Glomerular endothelial cell (primary cell): ENCODE results near the gene TEX51. TPM values are rescaled to one million over a fixed set of nuclear protein-coding genes. Genes with fewer than 3 reads are reported as not detected.

ENCODE experiments used
- DNase-seq: peaks from one replicate; pipeline ENCODE4 v3.0.0-alpha.2; 2011; ENCODE audit warnings: low read depth, low spot score; ENCODE audit errors: extremely low read depth
- total RNA-seq: library from RNA; depleted of rRNA; stranded (reverse); fragments of >200 nt; gene quantifications from 2 replicates; pipeline ENCODE4 v1.2.3, GENCODE V29; 2015

Gene TEX51
- total RNA-seq, 1 donor from 2014 or later = not detected

- no peak for DNase-seq
Measured at GRCh38 chr2:126877861-126878565, 20.7 kb upstream of the TEX51 start.

DNA sequence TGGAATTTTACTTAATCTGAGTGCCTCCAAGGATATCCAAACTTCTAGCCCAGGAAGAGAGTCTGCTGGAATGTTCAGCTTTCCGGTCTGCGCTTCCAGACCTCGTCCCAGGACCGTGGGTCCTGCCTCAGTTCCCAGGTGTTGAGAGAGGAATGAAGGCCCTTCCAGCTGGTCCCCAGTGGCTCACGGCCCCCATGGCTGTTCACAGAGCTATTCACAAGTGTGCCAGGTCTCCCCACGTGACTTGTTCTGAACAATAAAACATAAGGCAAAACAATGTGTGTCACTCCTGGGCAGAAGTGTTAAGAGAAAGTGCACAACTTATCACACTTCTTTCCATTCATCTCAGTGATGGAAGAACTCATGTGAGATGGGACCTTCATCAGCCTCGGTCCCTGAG lies 20.1 kb upstream of the TEX51 start:
- no peak for DNase-seq

- no peak for DNase-seq
Measured at GRCh38 chr2:126879348-126880298, 19.1 kb upstream of the TEX51 start.

GRCh38 chr2:126880324-126880723 lies 18.4 kb upstream of the TEX51 start:
- no peak for DNase-seq

DNA sequence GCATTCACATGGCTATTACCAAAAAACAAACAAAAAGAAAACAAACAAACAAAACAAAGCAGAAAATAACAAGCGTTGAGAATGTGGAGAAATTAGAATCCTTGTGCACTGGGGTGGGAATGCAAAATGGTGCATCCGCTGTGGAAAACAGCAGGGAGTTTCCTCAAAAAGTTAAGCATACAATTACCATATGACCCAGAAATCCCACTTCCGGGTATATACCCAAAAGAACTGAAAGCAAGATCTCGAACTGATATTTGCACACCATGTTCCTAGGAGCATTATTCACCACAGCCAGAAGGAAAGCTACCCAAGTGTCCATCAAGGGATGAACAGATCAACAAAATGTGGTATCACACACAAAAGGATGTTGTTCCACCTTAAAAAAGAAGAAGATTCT lies 17.9 kb upstream of the TEX51 start:
- no peak for DNase-seq

DNA sequence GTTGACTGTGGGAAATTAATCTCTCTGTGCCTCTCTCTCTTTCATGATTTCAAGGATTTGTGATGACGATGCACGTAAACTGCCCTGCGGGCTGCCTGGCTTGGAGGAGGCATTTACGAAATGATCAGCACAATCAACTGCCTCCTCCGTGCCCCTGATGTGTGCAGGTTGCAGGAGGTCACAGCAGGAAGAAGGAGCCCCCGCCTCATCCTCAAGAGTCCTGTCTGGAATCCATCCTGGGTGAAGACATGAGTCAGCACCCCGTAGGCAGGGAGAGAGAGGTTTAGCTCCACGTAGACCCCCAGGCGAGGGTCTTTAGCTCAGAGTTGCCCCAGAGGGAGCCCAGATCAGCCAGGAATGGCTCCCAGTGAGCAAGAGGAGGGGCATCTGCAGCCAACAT lies 17.1 kb upstream of the TEX51 start:
- DNase-seq = no peak

DNA sequence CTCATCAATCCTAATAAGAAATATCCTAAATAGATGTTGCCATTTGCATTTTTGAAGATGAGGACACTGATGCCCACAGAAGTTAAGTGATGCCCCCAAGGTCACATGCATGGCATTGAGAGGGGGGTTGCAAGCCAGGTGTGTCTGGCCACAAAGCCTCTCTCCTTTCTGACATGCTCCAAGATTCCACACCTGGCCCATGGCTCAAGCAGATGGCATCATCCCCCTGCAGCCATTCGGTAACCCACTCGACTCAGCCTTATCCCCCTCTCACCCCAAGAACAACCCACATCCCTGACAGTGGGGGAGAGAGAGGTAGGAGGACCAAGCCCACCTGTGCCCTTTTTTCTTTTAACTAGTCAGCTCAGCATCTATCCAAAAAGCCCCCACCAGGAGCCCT lies 16.5 kb upstream of the TEX51 start:
- no peak for DNase-seq

DNA sequence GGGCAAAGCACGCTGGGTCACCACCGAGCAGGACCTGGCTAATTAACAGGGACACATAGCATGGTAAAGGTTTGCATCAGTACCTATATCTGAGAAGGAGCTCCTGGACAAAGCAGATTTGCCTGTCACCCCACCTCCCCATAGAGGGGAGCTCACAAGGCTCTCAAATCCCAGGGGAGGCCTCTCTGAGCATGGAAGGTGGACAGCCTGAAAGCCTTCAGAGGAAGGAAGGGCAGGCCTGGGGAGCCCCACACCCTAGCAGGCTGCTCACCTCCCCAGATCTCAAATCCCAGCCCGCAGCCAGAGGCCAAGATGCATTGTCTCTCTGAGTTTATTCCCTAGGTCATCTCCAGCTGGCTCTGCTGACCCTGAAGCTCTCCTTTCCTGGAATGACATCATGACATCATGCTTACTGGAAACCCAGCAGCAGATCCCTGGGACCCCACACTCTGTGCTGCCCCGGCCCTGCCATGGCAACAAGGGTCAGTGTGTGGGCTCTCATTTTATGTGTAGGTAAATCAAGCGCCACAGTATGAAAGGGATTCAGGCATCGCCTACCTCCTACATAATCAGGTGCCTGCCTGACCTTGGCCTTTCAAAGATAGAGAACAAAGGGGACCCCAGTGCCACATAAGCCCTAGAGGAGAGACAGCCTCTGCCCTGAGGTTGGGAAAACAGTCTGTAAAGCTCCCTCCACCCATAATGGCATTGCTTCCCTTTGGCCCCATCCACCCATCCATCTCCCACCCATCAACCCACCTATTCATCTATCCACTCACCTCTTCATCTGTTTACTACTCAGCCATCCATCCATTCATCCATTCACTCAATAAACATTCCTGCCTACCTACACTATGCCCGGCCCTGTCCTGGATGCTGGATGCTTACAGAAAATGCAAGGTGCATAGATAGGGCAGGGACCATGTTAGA lies 15.7 kb upstream of the TEX51 start:
- no peak for DNase-seq

DNA sequence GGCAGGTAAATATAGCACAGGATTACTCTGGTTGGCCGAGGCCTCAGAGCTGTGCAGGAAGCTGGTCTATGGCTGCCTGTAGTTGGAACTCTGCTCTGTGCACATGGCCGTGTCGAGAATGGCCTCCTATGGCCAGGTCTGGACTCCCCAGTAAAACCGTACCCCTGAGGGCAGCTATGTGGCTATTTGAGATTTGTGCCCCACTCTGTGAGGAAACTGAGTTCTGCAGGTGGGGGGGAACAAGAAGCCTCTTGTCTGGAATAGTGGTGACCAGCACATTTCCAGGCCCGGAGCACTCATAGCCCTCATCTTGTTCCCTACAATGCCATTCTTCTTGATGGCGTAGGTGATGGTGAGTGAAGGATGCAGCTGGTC lies 15.0 kb upstream of the TEX51 start:
- no peak for DNase-seq

DNA sequence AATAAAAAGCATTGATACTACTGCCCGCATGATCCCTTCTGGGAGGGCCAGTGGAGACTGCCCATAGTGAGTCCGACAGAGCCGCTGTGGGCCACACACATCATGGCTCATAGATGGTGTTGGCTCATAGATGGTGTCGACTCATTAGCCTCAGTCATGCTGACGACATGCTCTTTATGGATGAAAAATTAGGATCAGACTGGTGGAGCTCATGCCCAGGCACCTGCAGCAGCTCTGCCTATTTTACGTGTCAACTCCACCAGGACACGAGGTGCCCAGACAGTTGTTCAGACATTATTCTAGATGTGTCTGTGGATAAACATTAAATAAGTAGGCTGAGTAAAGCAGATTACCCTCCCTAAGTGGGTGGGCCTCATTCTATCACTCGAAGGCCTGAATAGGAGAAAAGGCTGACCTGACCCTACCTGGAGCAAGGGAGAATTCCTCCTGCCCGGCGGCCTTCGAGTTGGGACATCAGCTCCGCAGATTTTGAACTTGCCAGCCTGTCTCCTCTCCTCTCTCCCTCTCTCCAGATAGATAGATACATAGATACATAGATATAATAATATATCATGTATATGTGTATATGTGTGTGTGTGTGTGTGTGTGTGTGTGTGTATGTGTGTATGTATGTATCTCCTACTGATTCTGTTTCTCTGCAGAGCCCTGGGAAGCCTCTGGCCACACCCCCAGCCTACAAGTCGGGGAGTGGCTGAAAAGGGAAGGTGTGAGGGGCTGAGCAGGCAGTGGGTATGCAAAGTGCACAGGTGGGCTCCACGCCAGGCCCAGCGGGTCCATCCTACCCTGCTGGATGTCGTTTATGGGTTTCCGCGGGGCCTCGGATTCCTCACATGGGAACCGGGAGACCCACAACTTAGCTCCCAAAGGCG lies 13.6 kb upstream of the TEX51 start:
- no peak for DNase-seq

DNA sequence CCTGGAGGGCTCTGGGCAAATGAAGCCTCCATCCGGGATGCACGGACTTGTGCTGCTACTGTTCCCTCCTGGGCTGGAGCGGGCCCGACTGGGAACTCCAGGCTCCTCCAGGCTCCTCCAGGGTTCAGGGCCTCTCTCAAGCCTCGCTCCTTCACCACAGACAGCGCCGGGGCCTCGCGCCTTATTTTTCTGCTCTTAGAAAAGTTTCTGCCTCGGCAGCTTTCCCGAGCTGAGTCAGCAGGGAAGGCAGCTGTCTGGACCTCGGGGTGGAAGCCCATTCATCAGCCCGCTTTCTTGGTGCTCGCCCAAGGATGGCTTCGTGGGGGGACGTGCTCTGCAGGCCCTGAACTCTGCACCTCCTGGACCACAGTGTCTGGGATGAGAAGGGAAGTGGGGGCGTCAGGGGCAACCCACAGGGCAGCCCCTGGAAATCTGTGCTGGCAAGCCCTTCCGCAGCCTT lies 12.9 kb upstream of the TEX51 start:
- DNase-seq = no peak

GRCh38 chr2:126886211-126886915 lies 12.3 kb upstream of the TEX51 start:
- no peak for DNase-seq

GRCh38 chr2:126886916-126887280 lies 11.8 kb upstream of the TEX51 start:
- DNase-seq = no peak

DNA sequence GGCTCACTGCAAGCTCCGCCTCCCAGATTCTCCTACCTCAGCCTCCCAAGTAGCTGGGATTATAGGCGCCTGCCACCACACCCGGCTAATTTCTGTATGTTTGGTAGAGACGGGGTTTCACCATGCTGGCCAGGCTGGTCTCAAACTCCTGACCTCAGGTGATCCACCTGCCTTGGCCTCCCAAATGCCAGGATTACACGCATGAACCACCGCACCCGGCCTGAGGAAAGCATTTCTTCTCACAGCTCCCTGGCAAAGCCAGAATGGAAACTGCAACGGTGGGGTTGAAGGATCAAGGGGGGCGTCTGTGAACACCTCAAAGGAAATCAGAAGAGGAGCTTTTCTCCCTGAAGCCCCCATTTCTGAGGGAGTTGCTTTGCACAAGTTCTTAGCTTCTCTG lies 11.2 kb upstream of the TEX51 start:
- no peak for DNase-seq

DNA sequence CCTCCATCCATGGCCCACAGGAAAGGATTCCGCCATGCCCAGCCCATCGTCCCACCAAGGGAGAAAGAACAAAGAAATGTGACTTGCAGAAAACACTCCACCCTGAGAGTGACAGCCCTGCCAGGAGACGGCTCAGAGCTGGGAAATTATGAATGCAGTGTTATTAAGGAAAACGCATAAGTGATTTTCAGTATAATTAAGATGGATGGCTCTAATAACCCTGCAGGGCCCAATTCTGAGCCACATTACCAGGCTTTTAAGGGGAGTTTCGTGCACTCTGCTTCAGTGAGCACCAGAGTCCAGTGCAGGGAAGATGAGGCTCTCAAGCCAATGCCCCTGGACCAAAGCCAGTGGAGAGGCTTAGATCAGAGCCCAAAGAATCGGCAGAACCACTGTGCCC lies 10.6 kb upstream of the TEX51 start:
- no peak for DNase-seq

DNA sequence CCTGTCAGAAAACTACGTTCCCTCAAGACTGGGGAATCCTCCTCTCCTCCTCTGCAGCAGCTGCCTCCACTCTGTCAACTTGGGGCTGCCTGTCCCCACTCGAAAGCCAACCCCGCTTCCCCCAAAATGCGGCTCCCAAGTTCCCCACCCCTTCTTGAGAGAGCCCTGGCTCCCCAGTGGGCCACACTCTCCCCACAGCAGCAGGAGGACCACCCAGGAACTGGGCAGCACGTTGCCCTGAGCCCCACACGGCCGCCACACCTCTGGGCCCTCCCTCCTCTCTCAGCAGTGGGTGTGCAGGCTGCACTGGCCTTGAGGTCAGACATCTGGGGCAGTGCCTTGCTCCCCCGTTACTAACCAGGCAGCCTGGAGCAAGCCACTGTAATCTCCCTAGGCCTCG lies 9.6 kb upstream of the TEX51 start:
- DNase-seq = no peak

- no peak for DNase-seq
Measured at GRCh38 chr2:126889496-126890135, 9.1 kb upstream of the TEX51 start.

- DNase-seq = no peak
Measured at GRCh38 chr2:126890136-126890510, 8.6 kb upstream of the TEX51 start.
